Measurements from ENCODE around the gene CFAP61.

CFAP61 gene

DNA sequence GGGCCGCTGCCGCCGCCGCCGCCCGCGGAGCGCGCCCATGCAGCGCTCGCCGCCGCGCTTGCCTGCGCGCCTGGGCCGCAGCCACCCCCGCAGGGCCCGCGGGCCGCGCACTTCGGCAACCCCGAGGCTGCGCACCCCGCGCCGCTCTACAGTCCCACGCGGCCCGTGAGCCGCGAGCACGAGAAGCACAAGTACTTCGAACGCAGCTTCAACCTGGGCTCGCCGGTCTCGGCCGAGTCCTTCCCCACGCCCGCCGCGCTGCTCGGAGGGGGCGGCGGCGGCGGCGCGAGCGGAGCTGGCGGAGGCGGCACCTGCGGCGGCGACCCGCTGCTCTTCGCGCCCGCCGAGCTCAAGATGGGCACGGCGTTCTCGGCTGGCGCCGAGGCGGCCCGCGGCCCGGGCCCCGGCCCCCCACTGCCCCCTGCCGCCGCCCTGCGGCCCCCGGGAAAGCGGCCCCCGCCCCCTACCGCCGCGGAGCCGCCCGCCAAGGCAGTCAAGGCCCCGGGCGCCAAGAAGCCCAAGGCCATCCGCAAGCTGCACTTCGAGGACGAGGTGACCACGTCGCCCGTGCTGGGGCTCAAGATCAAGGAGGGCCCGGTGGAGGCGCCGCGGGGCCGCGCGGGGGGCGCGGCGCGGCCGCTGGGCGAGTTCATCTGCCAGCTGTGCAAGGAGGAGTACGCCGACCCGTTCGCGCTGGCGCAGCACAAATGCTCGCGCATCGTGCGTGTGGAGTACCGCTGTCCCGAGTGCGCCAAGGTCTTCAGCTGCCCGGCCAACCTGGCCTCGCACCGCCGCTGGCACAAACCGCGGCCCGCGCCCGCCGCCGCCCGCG lies 316.3 kb downstream of the CFAP61 start:
- DNase-seq = peak; percentile 67

DNA sequence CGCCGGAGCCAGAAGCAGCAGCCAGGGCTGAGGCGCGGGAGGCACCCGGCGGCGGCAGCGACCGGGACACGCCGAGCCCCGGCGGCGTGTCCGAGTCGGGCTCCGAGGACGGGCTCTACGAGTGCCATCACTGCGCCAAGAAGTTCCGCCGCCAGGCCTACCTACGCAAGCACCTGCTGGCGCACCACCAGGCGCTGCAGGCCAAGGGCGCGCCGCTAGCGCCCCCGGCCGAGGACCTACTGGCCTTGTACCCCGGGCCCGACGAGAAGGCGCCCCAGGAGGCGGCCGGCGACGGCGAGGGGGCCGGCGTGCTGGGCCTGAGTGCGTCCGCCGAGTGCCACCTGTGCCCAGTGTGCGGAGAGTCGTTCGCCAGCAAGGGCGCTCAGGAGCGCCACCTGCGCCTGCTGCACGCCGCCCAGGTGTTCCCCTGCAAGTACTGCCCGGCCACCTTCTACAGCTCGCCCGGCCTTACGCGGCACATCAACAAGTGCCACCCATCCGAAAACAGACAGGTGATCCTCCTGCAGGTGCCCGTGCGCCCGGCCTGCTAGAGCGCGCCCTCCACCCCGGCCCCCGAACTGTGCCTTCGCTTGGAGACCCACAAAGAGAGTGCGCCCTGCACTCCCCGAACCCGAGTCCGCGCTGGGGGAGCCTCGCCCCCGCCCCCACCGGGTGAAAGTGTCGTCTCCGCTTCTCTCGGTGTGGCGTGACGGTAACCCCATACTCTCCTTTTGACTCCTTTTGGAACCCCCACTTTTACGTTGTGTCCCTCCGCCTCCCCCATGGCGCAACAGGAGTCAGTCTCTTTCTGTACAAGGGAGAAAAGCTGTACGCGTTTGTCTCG lies 317.1 kb downstream of the CFAP61 start:
- peak; percentile 65 for DNase-seq

GRCh38 chr20:20370094-20370575 lies 317.8 kb downstream of the CFAP61 start:
- DNase-seq = peak; percentile 51

DNA sequence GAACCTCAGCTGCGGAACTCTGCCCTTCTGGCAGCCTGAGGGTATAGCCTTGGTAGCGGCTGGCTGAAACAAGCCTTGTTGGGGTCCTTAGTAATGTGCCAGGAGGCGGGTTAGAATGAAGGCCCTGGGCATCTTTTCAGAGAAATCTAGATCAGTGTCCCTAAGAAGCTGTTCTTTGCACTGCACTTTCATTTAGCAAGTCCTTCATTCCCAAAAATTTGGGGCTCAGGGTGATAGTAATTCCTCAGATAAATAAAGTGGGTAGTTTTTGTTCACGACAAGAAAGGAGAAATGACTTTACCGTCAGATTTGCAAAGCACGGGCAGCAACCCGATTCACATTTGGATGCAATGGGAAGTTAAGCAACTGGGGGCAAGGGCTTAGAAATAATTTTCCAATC lies 318.8 kb downstream of the CFAP61 start:
- peak; percentile 39 for DNase-seq

GRCh38 chr20:20371681-20372080 lies 319.3 kb downstream of the CFAP61 start:
- peak; percentile 3 for DNase-seq

GRCh38 chr20:20373091-20373571 lies 320.8 kb downstream of the CFAP61 start:
- DNase-seq = no peak

DNA sequence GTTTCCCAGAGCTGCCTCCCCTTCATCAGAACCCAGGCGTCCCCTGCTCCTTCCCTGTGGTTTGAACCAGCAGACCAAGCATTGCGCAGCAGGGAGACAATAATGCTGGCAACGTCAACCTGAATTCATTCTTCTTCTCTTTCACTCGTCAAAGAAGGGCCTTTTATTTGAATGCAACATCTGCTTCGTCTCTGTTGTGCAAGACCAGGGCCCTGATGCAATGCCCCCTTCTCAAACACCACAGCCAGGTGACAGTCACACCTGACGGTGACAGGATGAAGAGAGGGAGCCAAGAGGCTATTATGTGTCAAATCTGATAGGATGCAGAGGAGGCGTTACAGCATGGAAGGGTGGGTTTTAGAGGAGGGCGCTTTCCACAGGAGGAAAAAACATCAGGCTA lies 323.5 kb downstream of the CFAP61 start:
- DNase-seq = no peak

DNA sequence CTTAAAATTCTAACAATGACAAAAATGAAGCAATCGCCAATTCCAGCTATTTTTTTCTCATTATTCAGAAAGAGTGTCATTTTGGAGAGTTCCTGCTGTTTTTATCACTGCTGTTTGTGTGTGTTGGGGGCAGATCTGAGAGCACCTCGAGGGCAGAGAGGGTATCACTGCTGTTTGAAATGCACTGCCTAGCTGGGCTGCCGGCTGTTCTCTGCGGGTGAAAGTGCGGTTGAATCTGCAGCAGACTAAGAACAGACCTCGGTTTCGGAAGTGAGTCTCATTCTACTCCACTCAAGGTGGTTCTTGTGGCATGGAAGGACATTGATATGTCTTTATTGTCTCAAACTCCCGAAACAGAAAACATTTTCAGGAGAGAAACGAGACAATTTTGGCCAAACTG lies 333.9 kb downstream of the CFAP61 start:
- DNase-seq = no peak

DNA sequence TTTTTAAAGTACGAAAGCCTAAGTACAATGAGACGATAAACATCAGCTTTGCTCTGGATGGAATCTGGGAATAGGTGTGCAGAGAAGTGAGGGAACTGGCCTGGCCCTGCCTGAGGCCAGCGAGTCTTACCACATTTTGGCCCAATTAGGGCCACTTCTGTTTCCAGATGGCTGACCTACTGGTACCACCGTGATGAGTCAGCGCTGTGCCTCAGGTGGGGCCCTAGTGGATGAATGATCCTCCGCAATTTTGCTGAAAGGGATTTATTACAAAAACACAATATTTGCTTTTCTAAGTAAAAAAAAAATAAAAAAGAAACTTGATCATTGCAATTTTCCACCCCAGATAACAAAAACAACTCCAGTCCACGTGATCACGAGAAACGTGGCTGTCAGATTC lies 338.1 kb downstream of the CFAP61 start:
- DNase-seq = no peak

GRCh38 chr20:20391115-20391514 lies 338.8 kb downstream of the CFAP61 start:
- no peak for DNase-seq

DNA sequence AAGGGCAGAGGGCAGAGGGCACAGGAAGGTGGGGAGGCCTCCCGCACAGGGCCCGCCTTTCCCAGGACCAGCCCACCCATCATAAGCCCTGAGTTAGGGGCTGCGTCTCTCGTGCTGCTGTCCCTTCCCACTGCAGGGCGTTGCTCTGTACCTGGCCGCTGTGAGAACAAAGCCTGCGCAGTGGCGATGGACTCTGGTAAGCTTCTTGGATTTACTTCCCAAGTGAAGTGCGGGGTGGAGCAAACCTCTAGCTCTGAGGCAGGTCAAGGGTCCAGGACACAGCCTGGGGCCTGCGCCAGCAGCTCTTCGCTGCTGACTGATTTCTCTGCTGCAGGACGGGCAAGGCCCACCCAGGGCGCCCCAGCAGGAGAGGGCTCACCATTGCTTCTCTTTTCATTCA lies 339.4 kb downstream of the CFAP61 start:
- no peak for DNase-seq

- no peak for DNase-seq
These were observed 341.1 kb downstream of the CFAP61 start for GRCh38 chr20:20393207-20394120.

GRCh38 chr20:20395087-20395486 lies 342.8 kb downstream of the CFAP61 start:
- DNase-seq = no peak

DNA sequence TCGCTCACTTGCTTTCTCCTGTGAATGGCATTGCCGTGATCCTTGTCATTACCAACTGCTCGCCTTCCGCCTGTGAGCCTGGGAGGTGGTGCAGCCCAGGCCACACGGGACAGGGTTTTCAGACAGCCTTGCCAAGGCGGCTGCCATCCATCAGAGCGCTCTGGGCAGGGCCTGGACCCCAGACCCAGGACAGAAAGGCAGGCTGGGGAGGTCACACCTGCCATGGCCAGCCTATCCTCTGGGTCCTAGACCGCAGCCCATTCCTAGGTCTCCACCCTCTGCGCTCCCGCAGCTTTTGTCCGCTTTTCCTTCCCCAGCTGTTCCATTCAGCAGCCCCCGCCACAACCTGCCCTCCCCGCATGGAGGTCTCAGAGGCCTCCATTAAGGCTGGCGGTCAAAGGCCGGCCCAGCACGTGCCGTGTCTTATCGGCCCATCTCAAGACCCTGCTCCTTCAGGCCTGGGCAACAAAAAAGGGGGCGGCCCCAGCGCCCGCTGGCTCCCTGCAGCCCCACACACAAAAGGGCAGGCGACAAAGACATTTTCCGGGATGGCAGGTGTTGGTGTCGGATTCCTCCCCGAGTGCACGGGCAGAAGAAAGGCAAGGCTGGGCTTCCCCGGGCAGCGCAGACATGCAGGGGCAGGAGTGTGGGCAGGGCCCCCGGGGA lies 343.7 kb downstream of the CFAP61 start:
- DNase-seq = no peak

DNA sequence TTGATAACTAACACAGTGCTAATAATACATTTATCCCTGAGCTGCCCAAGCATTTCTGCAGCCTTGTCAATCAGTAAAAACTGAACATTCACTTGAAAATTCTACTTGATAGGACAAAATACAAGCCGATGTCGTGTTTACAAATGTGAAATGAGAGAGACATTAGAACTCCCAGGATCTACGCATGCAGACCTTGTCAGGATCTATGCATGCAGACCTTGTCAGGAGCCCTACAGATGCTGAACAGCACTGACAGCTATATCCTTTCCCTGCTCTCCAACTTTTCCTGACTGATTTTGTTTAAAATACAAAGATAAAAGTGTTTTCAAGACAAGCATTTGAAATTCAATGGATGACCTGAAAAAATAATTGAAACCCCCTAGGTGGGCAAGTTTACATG lies 344.5 kb downstream of the CFAP61 start:
- no peak for DNase-seq

GRCh38 chr20:20398123-20398522 lies 345.8 kb downstream of the CFAP61 start:
- no peak for DNase-seq

- no peak for DNase-seq
These were observed 347.5 kb downstream of the CFAP61 start for GRCh38 chr20:20399531-20400500.

DNA sequence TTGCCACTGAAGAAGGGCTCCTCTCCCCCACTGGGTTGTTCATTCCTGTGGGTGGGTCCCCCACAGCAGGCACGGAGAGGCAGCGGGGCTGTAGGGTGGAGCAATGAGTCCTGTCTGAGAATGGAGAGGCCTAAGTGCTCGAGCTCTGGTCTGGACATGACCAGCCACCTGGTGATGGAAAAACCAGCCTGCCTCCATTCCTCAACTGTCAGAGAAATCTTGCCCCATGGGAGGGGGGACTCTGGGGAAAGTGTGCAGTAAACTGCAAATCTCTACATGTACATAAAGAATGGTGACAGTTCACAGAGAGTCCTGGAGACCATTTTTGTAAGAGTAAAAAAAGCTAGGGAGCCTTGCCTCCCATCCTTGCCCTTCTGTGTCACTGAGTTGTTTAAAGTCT lies 349.7 kb downstream of the CFAP61 start:
- no peak for DNase-seq

DNA sequence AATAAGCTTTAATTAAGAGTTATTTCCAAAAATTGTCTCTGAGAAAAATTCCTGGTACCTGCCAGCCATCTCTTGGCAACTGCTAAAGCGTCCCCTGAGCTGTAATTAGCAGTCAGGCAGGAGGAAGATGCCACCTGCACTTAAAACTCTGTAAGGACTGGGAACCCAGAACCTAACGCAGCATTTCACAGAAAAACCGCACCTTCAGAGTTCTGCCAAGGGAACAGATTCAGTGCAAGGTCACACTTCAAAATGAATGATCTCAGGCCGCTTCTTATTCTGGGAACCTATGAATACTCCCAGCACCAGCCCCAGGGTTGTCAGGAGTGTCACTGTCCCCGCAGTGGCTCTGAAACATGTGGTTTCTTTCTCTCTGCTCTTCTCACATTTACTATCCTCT lies 352.3 kb downstream of the CFAP61 start:
- no peak for DNase-seq

- DNase-seq = no peak
These were observed 353.3 kb downstream of the CFAP61 start for GRCh38 chr20:20405623-20406022.

- DNase-seq = no peak
These were observed 354.0 kb downstream of the CFAP61 start for GRCh38 chr20:20406306-20406705.

All from activated CD8-positive, alpha-beta memory T cell treated with anti-CD3 and anti-CD28 coated beads, Interleukin-2, amount 50 U/mL, for 48 hours (primary cell).